Left lung (tissue), 10 donors: ENCODE results near the gene CORO6. TPM values are rescaled to one million over a fixed set of nuclear protein-coding genes. Genes with fewer than 3 reads are reported as not detected.

Experiments
- ATAC-seq: fragments of 200-7000 bp; cut with Tn5 transposase; one replicate; pipeline ENCODE4 v1.9.1; 2020; ENCODE audit warnings: moderate library complexity
- DNase-seq, 4 donors: peaks; one replicate each; pipeline ENCODE4 v3.0.0-alpha.2; 2013 to 2020
- H3K27ac ChIP-seq, 2 donors: fragments of 200-600 bp; sonication (generic) in 1 of 2; one replicate each; pipeline versions ENCODE4 v1.5.0 to v1.8.0; 2020 to 2021
- H3K27me3 ChIP-seq, 2 donors: fragments of 200-600 bp; sonication (generic) in 1 of 2; one replicate each; pipeline versions ENCODE4 v1.5.0 to v1.8.0; 2020 to 2021
- H3K36me3 ChIP-seq, 2 donors: fragments of 200-600 bp; sonication (generic) in 1 of 2; one replicate each; pipeline versions ENCODE4 v1.5.0 to v1.8.0; 2020 to 2021
- H3K4me1 ChIP-seq, 2 donors: fragments of 200-600 bp; one replicate each; pipeline ENCODE4 v1.8.0; 2021
- H3K4me3 ChIP-seq, 2 donors: fragments of 200-600 bp; sonication (generic) in 1 of 2; one replicate each; pipeline versions ENCODE4 v1.5.0 to v1.8.0; 2020 to 2021; ENCODE audit warnings: mild to moderate bottlenecking in 1 of 2
- H3K9me3 ChIP-seq, 2 donors: fragments of 200-600 bp; sonication (generic) in 1 of 2; one replicate each; pipeline versions ENCODE4 v1.5.0 to v1.8.0; 2020 to 2021
- CTCF ChIP-seq, 2 donors: fragments of 200-600 bp; sonication (generic) in 1 of 2; IDR thresholded peaks; one replicate each; pipeline versions ENCODE4 v1.5.0 to v1.8.0; 2021; ENCODE audit warnings: antibody characterized with exemption in 2 of 2
- intact Hi-C, 2 donors: fragments of 100-400 bp; cut with DNase I; formaldehyde crosslinking; loops; one replicate each; pipeline versions ENCODE4 v1.11.2 to v1.14.2; 2022
- polyA plus RNA-seq, 6 donors: library from polyadenylated mRNA; unstranded; fragments of 120-200 nt; gene quantifications; one replicate each; pipeline ENCODE4 v1.2.1, GENCODE V29; 2013; ENCODE audit not compliant: insufficient read length in 6 of 6
- total RNA-seq, 2 donors: library from RNA; stranded (reverse); fragmentation: NEBNext Ultra II Directional; extraction: Animal tissue kit (Norgen Biotek cat#: 25700); gene quantifications; one replicate each; pipeline ENCODE4 v1.2.1, GENCODE V29; 2021
- donor health status: DM: no; HTN: yes; CAD: no.
- donor health status: DM: no; HTN: no; CAD: no.

CORO6 gene
- total and polyA plus RNA-seq, 8 donors: 3.8 to 6.9 (median 4.2) TPM

DNA sequence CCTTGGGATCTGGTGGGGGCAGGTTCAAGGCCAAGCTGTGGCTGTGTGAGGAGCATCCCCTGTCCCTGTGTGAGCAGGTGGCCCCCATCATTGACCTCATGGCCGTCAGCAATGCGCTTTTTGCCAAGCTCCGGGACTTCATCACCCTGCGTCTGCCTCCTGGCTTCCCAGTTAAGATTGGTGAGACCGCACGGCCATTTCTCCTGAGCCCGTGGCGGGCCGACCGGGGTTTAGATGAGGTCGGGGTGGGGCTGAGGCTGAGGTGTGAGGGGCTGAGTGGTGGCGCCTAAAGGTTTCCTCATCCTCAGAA, 10.7 kb downstream of the CORO6 start:
- peaks cover 0 to 49% of the 10 kb centered on the region in 2 donors for H3K27me3 ChIP-seq
- TF ChIP-seq CTCF (IDR thresholded peaks at IDR 0.05): no peak
- DNase-seq: no peak

DNA sequence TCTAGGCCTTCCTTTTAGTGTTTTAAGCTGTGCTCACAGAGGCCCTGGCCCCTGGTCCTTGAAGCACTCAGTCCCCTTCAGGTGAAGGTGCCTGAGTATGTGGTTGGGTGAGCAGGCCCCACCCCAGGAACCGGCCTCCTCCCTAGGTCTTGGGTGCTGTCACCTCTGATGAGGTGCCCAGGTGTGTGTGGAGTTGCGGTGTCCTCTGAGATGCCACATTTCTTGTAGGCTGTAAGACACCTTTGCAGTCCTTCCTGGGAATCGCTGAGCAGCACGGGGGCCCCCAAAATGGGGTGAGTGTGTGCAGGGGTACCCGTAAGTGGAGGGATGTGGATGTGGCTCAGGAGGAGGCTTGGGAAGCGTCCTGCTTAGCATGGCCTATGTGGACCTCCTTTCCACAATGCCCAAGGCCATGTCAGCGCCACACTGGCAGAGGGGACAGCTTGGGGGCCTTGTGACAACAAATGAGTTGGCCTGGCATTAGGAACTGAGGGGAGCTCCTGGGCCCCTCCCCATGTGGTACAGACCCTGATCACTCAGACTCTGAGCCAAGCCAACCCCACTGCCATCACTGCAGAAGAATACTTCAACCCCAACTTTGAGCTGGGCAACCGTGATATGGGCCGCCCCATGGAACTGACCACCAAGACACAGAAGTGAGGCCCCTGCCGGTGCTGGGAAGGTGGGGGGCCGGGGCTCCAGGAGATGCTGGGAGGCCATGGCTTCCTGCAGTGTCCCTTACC, 11.2 kb downstream of the CORO6 start:
- H3K4me1 ChIP-seq: peaks cover 21 to 38% of the 10 kb centered on the region in 2 donors
- peaks cover 0 to 44% of the 10 kb centered on the region in 2 donors for H3K27me3 ChIP-seq
- intact Hi-C loops: no loop called here
- peak in 2 of 4 donors; percentile 14 to 40 for DNase-seq
- no peak overlapping the region for H3K27ac ChIP-seq
- no peaks in the 10 kb centered on the region for H3K36me3 ChIP-seq
- no peak for ATAC-seq
- TF ChIP-seq CTCF (IDR thresholded peaks at IDR 0.05): no peak
- H3K4me3 ChIP-seq: no peak overlapping the region
- no peaks in the 10 kb centered on the region for H3K9me3 ChIP-seq

More for the DNA sequence above, 10.7 kb downstream of the CORO6 start:
- Histone ChIP-seq H3K4me1 (peaks cover 24 to 43% of the 10 kb centered on the region in 2 donors), H3K36me3 (no peaks in the 10 kb centered on the region), H3K4me3 (no peak overlapping the region), H3K27ac (no peak overlapping the region), H3K9me3 (no peaks in the 10 kb centered on the region)
- ATAC-seq: no peak
- intact Hi-C loops: no loop called here

DNA sequence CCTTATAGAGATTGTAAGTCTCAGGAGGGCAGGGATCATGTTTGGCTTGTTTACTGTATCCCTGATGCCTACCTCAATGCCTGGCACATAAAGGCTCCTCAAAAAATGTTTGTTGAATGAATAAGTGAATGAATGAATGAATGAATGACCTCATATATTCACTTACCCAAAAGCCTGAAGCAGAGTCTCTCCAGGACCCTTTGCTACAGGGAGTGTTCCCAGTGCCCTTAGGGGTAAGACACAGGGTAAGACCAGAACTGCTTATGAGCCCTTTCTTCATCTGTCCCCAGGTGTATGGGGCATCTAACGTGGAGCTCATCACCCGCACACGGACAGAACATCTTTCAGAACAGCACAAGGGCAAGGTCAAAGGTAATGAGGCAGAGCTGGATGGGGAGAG, 12.3 kb downstream of the CORO6 start:
- Histone ChIP-seq H3K27ac (no peak overlapping the region), H3K4me1 (peaks cover 12 to 26% of the 10 kb centered on the region in 2 donors), H3K9me3 (no peaks in the 10 kb centered on the region), H3K4me3 (no peak overlapping the region), H3K27me3 (peaks cover 0 to 32% of the 10 kb centered on the region in 2 donors), H3K36me3 (no peaks in the 10 kb centered on the region)
- ATAC-seq: no peak
- intact Hi-C loops: no loop called here
- no peak for TF ChIP-seq CTCF (IDR thresholded peaks at IDR 0.05)
- DNase-seq: no peak

GRCh38 chr17:29608986-29609385, 13.7 kb downstream of the CORO6 start:
- H3K4me1 ChIP-seq: peaks cover 11 to 12% of the 10 kb centered on the region in 2 donors
- peaks cover 0 to 18% of the 10 kb centered on the region in 2 donors for H3K27me3 ChIP-seq
- peak in 2 of 4 donors; percentile 26 to 76 for DNase-seq
- no peak for TF ChIP-seq CTCF (IDR thresholded peaks at IDR 0.05)
- ATAC-seq: no peak
- H3K9me3 ChIP-seq: no peaks in the 10 kb centered on the region
- no peak overlapping the region for H3K4me3 ChIP-seq
- no peak overlapping the region for H3K27ac ChIP-seq
- H3K36me3 ChIP-seq: no peaks in the 10 kb centered on the region
- intact Hi-C loops: no loop called here

- no peak for ATAC-seq
- H3K36me3 ChIP-seq: no peaks in the 10 kb centered on the region
- peaks cover 0 to 5% of the 10 kb centered on the region in 2 donors for H3K27me3 ChIP-seq
- no peaks in the 10 kb centered on the region for H3K9me3 ChIP-seq
- peak in 1 of 4 donors; percentile 74 for DNase-seq
- H3K4me3 ChIP-seq: no peak overlapping the region
- no peak for TF ChIP-seq CTCF (IDR thresholded peaks at IDR 0.05)
- intact Hi-C loops: no loop called here
- no peaks in the 10 kb centered on the region for H3K4me1 ChIP-seq
- H3K27ac ChIP-seq: no peak overlapping the region
These were observed 15.0 kb downstream of the CORO6 start for GRCh38 chr17:29607557-29608195.
